Activated T-cell treated with anti-CD3 and anti-CD28 coated beads, Interleukin-2, amount 50 U/mL, for 4 hours (primary cell): ENCODE results near the gene C5orf47. TPM values are rescaled to one million over a fixed set of nuclear protein-coding genes. Genes with fewer than 3 reads are reported as not detected.

Source experiments
- ATAC-seq, 2 donors: fragments of 200-7000 bp; cut with Tn5 transposase; one replicate each; pipeline ENCODE4 v1.10.0; 2021
- DNase-seq: peaks from one replicate; pipeline ENCODE4 v3.0.0-alpha.2; 2020
- H3K27me3 Mint-ChIP-seq: one replicate; pipeline ENCODE4 v1.8.0; 2021; ENCODE audit warnings: low read depth, mixed read lengths
- H3K36me3 Mint-ChIP-seq: one replicate; pipeline ENCODE4 v1.8.0; 2022; ENCODE audit warnings: mixed read lengths; ENCODE audit not compliant: insufficient read depth
- H3K4me1 Mint-ChIP-seq: one replicate; pipeline ENCODE4 v1.8.0; 2021; ENCODE audit warnings: low read depth, mixed read lengths
- H3K4me3 Mint-ChIP-seq: one replicate; pipeline ENCODE4 v1.8.0; 2021; ENCODE audit warnings: mild to moderate bottlenecking, moderate library complexity, mixed read lengths
- H3K9me3 Mint-ChIP-seq: one replicate; pipeline ENCODE4 v1.8.0; 2021; ENCODE audit warnings: mixed read lengths
- total RNA-seq, 3 donors: library from RNA; stranded (reverse); gene quantifications; one replicate each; pipeline ENCODE4 v1.2.1, GENCODE V29; 2021

C5orf47 gene, protein sequence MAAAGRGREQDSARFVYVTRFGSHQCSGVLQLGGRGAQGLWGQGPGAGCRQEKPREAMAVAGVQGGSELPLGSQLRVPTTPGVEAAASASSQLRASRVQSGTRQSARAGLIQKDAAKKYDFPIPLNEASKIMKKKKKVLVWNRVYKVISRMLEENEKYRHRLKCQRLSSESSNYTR
- not detected for total RNA-seq

DNA sequence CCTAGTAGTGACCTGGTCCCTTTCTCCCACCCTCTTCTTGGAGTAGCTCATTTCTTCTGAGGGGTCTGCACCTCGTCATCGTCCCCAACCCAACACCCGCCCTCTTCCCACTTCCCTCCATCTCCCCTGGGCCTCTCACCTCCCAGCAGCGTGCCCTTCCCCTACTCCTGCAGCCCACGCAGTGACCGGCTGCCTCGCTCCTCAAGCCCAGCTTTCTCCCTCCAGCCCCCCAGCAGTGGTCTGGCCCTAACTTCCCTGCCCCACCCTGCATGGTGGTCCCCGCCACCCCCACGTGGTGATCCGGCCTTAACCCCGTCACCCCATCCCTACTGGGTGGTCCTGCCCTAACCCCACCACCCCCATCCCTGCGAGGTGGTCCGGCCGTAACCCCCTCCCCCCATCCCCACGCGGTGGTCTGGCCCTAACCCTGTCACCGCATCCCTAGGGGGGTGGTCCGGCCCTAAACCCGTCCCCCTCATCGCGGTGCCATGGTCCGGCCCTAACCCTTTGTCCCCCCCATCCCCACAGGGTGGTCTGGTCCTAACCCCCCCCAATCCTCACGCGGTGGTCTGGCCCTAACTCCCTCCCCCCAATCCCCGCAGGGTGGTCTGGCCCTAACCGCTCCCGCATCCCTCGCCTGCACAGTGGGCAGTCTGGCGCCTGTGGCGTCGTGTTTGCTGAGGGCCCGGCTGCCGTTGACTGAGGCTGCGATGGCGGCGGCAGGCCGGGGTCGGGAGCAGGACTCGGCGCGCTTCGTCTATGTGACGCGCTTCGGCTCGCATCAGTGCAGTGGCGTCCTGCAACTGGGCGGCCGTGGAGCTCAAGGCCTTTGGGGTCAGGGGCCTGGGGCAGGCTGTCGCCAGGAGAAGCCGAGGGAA lies at the start of gene C5orf47:
TSS of gene C5orf47 (plus strand) at position 617 of the 878 bp plus-strand sequence. CDS start at position 711, 94 bp downstream.
- ATAC-seq (no peak), DNase-seq (no peak)
- no peak within 1 kb of the TSS for H3K4me3 Mint-ChIP-seq

DNA sequence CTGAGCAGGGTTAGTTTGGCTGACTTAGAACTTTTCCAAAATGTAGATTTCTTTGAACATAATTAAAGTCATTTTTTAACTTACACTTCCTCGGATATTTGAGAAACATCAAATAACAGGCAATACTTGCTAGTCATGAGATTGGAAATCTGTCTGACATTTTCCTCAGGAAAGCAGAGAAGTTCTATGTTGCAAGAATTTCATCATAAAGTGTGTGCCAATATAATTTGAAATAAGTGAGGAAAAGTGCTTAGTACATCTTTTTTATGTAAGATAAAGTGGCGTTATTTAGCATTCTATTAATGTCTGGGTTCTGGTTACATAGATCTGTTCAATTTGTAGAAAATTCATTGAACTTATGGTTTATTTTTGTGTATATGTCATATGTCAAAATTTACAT lies 48.7 kb upstream of the C5orf47 start:
- H3K4me3 Mint-ChIP-seq: no peak overlapping the region
- no peak for ATAC-seq
- H3K9me3 Mint-ChIP-seq: no peaks in the 10 kb centered on the region
- no peak for DNase-seq
- H3K36me3 Mint-ChIP-seq: peaks cover under 1% of the 10 kb centered on the region
- H3K4me1 Mint-ChIP-seq: no peaks in the 10 kb centered on the region
- H3K27me3 Mint-ChIP-seq: no peaks in the 10 kb centered on the region

More for the DNA sequence above, at the start of gene C5orf47:
- Mint-ChIP-seq H3K36me3 (no peaks in the 10 kb centered on the region), H3K9me3 (no peaks in the 10 kb centered on the region), H3K4me1 (no peaks in the 10 kb centered on the region), H3K27me3 (peaks cover 4% of the 10 kb centered on the region)

DNA sequence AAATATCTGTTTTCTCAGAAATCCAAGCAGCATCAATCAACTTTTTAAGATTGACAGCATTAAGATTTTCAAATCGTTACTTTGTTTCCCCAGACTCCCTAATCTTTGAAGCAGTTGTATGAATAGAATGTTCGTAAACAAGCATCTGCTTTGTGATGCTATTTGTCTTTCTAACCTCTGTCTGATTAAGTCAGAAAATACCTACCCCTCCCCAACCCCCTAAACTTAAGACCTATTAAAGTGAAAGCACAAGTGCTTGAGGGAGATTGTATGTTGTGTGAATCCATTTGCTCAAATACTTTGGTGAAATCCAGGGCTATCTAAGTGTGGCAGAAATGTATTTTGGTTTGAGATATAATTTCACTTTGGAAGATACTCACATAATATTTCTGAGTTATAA lies 47.9 kb upstream of the C5orf47 start:
- DNase-seq (no peak), ATAC-seq (no peak)
- H3K4me3 Mint-ChIP-seq: no peak overlapping the region
- no peaks in the 10 kb centered on the region for H3K9me3 Mint-ChIP-seq
- no peaks in the 10 kb centered on the region for H3K27me3 Mint-ChIP-seq
- peaks cover 4% of the 10 kb centered on the region for H3K36me3 Mint-ChIP-seq
- H3K4me1 Mint-ChIP-seq: no peaks in the 10 kb centered on the region

DNA sequence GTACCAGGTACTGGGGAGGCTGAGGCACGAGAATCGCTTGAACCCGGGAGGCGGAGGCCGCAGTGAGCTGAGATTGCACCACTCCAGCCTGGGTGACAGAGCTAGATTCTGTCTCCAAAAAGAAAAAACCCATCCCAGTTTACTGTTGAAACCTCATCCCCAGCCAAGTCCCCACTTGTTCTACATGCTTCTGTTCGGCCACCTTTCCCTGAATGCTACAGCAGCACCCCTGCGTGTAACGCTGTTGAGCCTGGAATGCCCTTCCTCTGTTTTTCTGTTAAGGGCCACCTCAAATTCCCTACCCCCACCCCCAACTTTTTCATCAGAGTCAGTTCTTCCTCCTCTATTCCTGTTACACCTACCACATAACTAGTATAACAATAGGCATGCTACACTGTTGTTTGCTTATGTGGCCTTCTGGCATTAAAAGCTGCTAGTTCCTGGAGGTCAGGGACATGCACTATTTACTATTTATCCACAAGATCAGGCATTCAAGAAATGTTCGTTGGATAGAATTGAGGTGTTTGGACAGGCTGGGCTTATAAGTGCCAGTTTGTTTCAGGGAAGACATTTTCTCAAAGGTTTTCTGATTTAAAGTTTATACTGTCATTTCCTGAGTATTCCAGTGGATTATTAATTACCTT lies 47.1 kb upstream of the C5orf47 start:
- no peak for ATAC-seq
- DNase-seq: no peak
- Mint-ChIP-seq H3K4me1 (no peaks in the 10 kb centered on the region), H3K36me3 (peaks cover 10% of the 10 kb centered on the region), H3K9me3 (no peaks in the 10 kb centered on the region), H3K4me3 (no peak overlapping the region), H3K27me3 (no peaks in the 10 kb centered on the region)

DNA sequence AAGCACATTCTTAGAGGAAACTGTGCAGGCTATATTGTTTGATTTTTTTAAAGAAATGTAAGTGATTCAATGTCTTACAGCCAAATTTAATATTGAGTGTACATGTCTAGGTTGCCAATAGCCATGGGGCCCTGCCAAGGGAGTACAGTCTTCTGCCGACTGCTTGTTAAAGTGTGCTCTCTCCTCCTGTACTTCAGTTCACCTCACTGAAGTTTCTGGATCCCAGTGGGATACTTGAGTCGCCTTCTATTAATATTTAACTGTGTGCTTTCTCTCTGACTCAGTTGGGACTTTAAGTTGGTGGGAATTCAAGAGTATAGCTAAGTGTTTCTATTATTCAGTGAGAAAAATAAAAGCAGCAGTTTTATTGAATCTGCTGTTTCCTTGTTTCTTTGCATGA lies 44.5 kb upstream of the C5orf47 start:
- Mint-ChIP-seq H3K36me3 (peaks cover 28% of the 10 kb centered on the region), H3K4me3 (no peak overlapping the region), H3K4me1 (no peaks in the 10 kb centered on the region), H3K27me3 (no peaks in the 10 kb centered on the region), H3K9me3 (no peaks in the 10 kb centered on the region)
- ATAC-seq (no peak), DNase-seq (no peak)

DNA sequence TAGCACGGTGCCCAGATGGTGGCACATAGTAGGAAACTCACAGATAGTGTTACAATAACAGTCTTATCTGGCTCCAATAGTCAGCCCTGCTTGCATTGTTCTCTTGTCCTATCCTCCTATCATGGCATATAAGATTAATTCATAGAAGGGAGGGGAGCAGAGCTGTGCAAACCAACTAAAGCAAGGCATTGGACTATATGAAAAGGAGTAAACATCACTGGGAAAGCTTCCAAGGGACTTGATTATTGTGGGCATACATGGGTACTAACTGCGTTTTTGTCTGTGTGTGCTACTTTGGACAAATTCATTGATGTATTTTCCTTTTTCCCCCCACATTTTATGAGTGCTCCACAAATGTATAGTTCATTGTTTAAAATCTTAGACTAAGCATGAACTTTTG lies 43.8 kb upstream of the C5orf47 start:
- no peak for ATAC-seq
- no peak overlapping the region for H3K4me3 Mint-ChIP-seq
- no peak for DNase-seq
- peaks cover 32% of the 10 kb centered on the region for H3K36me3 Mint-ChIP-seq
- no peaks in the 10 kb centered on the region for H3K4me1 Mint-ChIP-seq
- no peaks in the 10 kb centered on the region for H3K9me3 Mint-ChIP-seq
- H3K27me3 Mint-ChIP-seq: no peaks in the 10 kb centered on the region

DNA sequence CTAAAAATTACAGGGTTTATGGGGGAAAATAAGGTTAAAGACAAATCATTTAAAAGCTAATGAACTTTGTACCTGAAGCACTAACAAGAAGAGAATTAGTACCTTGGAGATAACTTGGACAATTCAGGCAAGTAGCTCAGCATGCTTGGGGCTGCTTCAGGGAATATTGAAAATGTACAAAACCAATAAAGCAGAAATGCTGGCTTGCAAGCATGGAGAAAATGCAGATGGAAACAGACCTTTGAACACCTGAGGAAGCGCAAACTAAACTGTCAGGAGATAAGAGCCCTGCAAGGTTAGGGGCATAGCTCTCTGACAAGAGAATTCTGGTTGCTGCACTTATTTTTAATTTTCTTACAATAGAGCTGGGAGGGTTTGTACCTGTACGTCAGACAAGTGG lies 42.6 kb upstream of the C5orf47 start:
- DNase-seq: no peak
- Mint-ChIP-seq H3K36me3 (peaks cover 34% of the 10 kb centered on the region), H3K4me3 (no peak overlapping the region), H3K4me1 (no peaks in the 10 kb centered on the region), H3K9me3 (no peaks in the 10 kb centered on the region), H3K27me3 (no peaks in the 10 kb centered on the region)
- ATAC-seq: no peak

DNA sequence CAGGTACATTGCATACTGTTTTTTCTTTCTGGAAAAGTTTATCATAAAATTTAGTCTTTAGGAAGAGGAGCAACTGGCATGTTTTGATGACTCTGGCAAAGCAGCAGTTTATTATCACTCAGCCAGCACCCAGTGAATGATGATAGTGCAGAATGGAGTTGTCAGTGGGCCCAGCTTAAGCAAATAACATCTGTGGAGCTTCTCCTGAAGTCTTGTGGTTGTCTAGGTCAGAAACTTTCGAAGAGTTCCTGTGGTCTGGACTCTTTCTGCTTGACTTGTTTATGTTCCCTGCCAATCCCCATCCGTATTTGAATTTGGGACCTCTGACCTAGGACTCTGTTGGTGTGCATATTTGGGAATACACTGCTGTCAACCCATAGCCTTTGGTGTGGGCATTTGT lies 38.1 kb upstream of the C5orf47 start:
- Mint-ChIP-seq H3K36me3 (peaks cover 55% of the 10 kb centered on the region), H3K27me3 (no peaks in the 10 kb centered on the region), H3K4me1 (no peaks in the 10 kb centered on the region), H3K9me3 (no peaks in the 10 kb centered on the region), H3K4me3 (no peak overlapping the region)
- no peak for DNase-seq
- no peak for ATAC-seq

DNA sequence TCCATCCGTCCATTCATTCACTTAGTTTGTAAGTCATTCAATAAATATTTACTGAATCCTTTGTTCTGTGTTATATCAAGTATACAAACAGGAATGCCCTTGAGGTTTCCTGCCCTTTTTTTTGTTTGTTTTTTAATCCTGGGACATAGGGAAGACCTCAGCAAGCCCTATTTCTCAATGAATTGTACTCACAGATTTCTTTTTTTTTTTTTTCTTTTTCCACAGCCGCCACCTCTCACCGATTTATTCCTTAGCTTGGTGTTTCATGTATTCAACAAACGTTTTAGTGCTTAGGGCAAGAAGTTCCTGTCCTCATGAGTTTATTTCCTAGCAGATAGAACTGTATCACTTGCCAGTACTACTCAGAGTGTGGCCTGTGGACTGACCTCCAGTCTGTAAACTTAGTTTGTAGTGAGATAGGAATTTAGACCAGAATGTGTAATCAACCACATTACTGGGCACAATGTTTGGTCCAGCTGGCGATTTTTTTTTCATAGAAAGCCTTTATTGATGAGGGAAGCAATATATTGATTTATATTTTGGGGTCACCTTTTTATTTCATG lies 35.4 kb upstream of the C5orf47 start:
- ATAC-seq (no peak), DNase-seq (no peak)
- Mint-ChIP-seq H3K36me3 (peaks cover 40% of the 10 kb centered on the region), H3K9me3 (no peaks in the 10 kb centered on the region), H3K27me3 (no peaks in the 10 kb centered on the region), H3K4me3 (no peak overlapping the region), H3K4me1 (no peaks in the 10 kb centered on the region)

DNA sequence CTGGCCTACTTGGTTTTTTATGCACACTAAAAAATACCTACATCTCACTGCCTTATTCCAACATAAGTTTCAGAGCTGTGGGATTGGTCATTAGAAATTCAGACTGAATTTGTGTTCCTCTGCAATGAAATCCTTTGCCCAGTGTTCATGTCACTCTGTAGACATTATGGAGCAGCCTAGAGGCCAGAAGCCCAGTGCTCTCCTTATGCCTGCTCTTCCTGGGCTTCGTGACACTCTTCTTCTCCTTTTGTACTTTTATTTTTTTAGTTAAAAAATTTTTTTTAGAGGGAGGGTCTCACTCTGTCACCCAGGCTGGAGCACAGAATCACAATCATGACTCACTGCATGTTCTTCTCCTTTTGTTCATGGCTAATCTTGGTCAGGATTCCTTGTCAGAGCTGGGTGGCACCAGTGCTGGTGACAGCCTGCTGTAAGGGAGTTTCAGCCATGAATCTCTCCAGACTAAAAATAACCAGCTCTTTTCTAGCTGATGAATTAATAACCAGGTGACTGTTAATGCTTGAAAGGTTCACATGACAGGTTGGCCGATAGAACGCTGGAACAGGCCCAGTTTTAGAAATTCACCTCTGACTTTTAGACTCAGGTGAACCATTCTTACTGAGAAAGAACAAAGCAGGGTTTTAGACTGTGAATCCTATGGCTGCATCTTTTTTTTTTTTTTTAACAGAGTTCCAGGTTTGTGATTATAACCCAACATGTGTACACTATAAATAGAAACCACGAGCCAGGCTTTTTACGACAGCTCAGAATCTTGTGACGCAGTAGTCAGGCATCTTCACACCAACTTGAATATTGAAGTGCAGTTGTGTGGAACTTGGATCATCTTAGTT lies 34.1 kb upstream of the C5orf47 start:
- ATAC-seq (no peak), DNase-seq (no peak)
- Mint-ChIP-seq H3K27me3 (no peaks in the 10 kb centered on the region), H3K4me1 (no peaks in the 10 kb centered on the region), H3K4me3 (no peak overlapping the region), H3K9me3 (no peaks in the 10 kb centered on the region), H3K36me3 (peaks cover 34% of the 10 kb centered on the region)

DNA sequence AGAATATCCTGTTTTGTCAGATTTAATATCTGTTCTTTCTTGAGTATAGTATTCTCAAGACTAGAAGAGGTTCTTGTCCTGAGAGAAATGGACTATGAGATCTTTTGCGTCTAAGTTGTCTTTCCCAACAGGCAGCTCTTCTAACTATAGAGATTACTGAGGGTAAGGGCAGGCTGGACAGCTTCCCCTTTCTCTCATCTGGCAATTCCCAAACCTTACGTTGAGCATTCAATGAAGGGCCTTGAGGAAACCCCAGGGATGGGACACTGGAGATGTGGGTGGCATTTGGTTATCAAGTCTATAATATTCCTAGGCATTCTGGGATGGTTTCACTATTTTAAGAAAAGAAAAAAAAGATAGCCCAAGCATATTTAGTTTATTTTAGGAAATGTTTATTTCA lies 28.0 kb upstream of the C5orf47 start:
- DNase-seq: no peak
- Mint-ChIP-seq H3K36me3 (peaks cover 4% of the 10 kb centered on the region), H3K4me1 (peaks cover 17% of the 10 kb centered on the region), H3K27me3 (no peaks in the 10 kb centered on the region), H3K9me3 (no peaks in the 10 kb centered on the region), H3K4me3 (no peak overlapping the region)
- no peak for ATAC-seq

DNA sequence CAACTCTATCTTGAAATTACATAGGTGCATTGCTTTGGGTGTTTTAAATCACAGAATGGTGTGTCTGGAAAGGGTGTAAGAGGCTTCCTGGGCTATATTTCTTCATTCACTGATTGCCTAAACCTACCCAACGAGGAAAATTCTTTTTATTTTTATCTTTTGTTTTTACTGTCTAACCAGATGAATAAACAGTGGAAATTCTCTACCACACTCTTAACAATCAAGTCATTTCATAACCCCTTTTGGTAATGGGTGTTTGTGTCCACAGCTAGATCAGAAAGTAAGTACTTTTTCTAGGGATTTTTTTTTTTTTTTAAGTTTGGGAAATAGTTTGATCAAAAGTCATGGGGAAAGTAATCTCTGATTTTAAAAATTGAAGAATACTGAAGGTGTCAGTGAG lies 27.6 kb upstream of the C5orf47 start:
- ATAC-seq (no peak), DNase-seq (no peak)
- H3K4me3 Mint-ChIP-seq: no peak overlapping the region
- peaks cover 1% of the 10 kb centered on the region for H3K36me3 Mint-ChIP-seq
- no peaks in the 10 kb centered on the region for H3K9me3 Mint-ChIP-seq
- no peaks in the 10 kb centered on the region for H3K27me3 Mint-ChIP-seq
- H3K4me1 Mint-ChIP-seq: peaks cover 17% of the 10 kb centered on the region

DNA sequence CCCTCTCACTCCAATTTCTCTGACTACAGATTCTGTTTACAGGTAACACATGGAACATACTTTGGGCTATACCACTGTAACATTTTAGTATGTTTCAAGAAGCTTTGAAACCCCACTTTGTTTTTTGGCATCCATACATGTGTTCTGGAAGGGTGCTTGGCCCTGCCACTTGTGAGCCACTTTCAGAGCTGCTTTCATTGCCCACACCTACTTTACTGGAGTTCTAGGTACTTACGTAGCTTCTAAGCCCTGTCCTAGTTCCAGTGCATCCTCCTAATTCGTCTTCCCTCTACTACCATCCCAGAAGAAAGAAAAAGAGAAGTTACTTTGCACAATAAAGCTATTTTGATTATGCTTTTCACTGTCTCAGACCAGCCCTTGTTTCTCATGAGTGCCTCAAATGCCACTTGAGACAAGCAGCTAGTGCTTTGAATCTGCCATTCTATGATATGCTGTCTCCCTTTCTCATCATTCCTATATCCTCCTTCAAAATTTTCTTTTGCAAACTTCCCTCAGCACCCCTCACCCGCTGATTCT lies 26.5 kb upstream of the C5orf47 start:
- no peaks in the 10 kb centered on the region for H3K36me3 Mint-ChIP-seq
- peaks cover 17% of the 10 kb centered on the region for H3K4me1 Mint-ChIP-seq
- H3K9me3 Mint-ChIP-seq: no peaks in the 10 kb centered on the region
- H3K4me3 Mint-ChIP-seq: no peak overlapping the region
- no peak for ATAC-seq
- no peaks in the 10 kb centered on the region for H3K27me3 Mint-ChIP-seq
- no peak for DNase-seq
